Astrocyte (in vitro differentiated cells and primary cell): Measurements from ENCODE around the gene HNRNPA2B1.

Experiments
- CTCF ChIP-seq: IDR thresholded peaks from 2 replicates; pipeline ENCODE4 v1.5.1; 2011; ENCODE audit warnings: low read depth, mild to moderate bottlenecking, inconsistent platforms, low read length, moderate library complexity; ENCODE audit not compliant: insufficient read depth
- EZH2 ChIP-seq: IDR thresholded peaks from 2 replicates; pipeline ENCODE4 v1.6.1; 2012; ENCODE audit warnings: mild to moderate bottlenecking, low read length, inconsistent platforms; ENCODE audit not compliant: insufficient read depth

GRCh38 chr7:26191974-26192479, 8.5 kb downstream of the HNRNPA2B1 start:
- no peak for TF ChIP-seq CTCF
- TF ChIP-seq EZH2: no peak
